Upper lobe of left lung (tissue), 6 donors: ENCODE data around the gene GPR137B. TPM values are rescaled to one million over a fixed set of nuclear protein-coding genes. Genes with fewer than 3 reads are reported as not detected.

Experiments
- ATAC-seq, 2 donors: fragments of 200-7000 bp; cut with Tn5 transposase; one replicate each; pipeline ENCODE4 v1.9.1; 2022; ENCODE audit warnings: mild to moderate bottlenecking in 2 of 2, moderate library complexity in 2 of 2; ENCODE audit not compliant: low FRiP score in 2 of 2
- DNase-seq, 2 donors: peaks; one replicate each; pipeline ENCODE4 v3.0.0-alpha.2; 2019 to 2020
- H3K27ac ChIP-seq, 4 donors: fragments of 200-600 bp; sonication (generic); one replicate each; pipeline ENCODE4 v1.5.1; 2016 to 2019
- H3K27me3 ChIP-seq, 4 donors: fragments of 200-600 bp; sonication (generic); one replicate each; pipeline ENCODE4 v1.5.1; 2017 to 2019
- H3K36me3 ChIP-seq, 4 donors: fragments of 200-600 bp; sonication (generic); one replicate each; pipeline ENCODE4 v1.5.1; 2016 to 2019
- H3K4me1 ChIP-seq, 4 donors: fragments of 200-600 bp; sonication (generic); one replicate each; pipeline ENCODE4 v1.5.1; 2018 to 2019
- H3K4me3 ChIP-seq, 4 donors: fragments of 200-600 bp; sonication (generic); one replicate each; pipeline ENCODE4 v1.5.1; 2017 to 2019; ENCODE audit warnings: mild to moderate bottlenecking in 2 of 4, moderate library complexity in 1 of 4
- H3K9me3 ChIP-seq, 4 donors: fragments of 200-600 bp; sonication (generic); one replicate each; pipeline ENCODE4 v1.5.1; 2018 to 2019
- CTCF ChIP-seq, 6 experiments: fragments of 450-650 bp in 4 of 6; fragments of 200-600 bp in 2 of 6; sonication (generic) in 2 of 6; IDR thresholded peaks; one replicate each; pipeline ENCODE4 v1.5.1; 2016 to 2019; ENCODE audit warnings: antibody characterized with exemption in 6 of 6
- EP300 ChIP-seq, 4 donors: sonication (generic); formaldehyde crosslinking; IDR thresholded peaks; one replicate each; pipeline ENCODE4 v1.5.1; 2017; ENCODE audit warnings: antibody characterized with exemption in 4 of 4, control low read depth in 2 of 4
- POLR2A ChIP-seq, 4 donors: fragments of 450-650 bp; IDR thresholded peaks; one replicate each; pipeline ENCODE4 v1.5.1; 2016 to 2017; ENCODE audit warnings: antibody characterized with exemption in 4 of 4, mild to moderate bottlenecking in 2 of 4
- POLR2AphosphoS5 ChIP-seq, 2 donors: sonication (generic); formaldehyde crosslinking; IDR thresholded peaks; one replicate each; pipeline ENCODE4 v1.5.1; 2017; ENCODE audit warnings: antibody characterized with exemption in 2 of 2
- WGBS, 2 donors: methylation state at CpG; one replicate each; pipeline ENCODE4 v1.1.5; 2017 to 2018; 5-methylcytosine and 5-hydroxymethylcytosine counted together
- total RNA-seq, 6 donors: library from RNA; depleted of rRNA in 4 of 6; stranded (reverse); fragments of >200 nt in 4 of 6; gene quantifications; one replicate each; pipeline versions ENCODE4 v1.1.0 to v1.2.1, GENCODE V29; 2016 to 2021
- donor health status: DM: no; HTN: no; CAD: no; lungs with moderate emphysema.
- donor health status: DM: no; HTN: yes; CAD: no; lungs with severe emphysema.

The GPR137B gene
- total RNA-seq, 6 donors from 2014 or later: 14.0 to 31.8 (median 26.9) TPM

GRCh38 chr1:236207569-236207968 is 65.2 kb downstream of the GPR137B start:
- 95 to 97% methylated on average over 4 of the region's 4 CpGs for WGBS, 2 donors
- no peak overlapping the region for H3K27ac ChIP-seq
- ATAC-seq: no peak
- no peak overlapping the region for H3K4me3 ChIP-seq
- DNase-seq: no peak
- TF ChIP-seq EP300 (IDR thresholded peaks at IDR 0.05) (no peak), POLR2A (IDR thresholded peaks at IDR 0.05) (no peak)
- peaks cover 0 to 7% (median 1%) of the 10 kb centered on the region in 4 donors for H3K36me3 ChIP-seq
- no peaks in the 10 kb centered on the region for H3K4me1 ChIP-seq
- H3K9me3 ChIP-seq: no peaks in the 10 kb centered on the region
- no peaks in the 10 kb centered on the region for H3K27me3 ChIP-seq

GRCh38 chr1:236209185-236209584 is 66.8 kb downstream of the GPR137B start:
- ATAC-seq (no peak), DNase-seq (no peak)
- Histone ChIP-seq H3K4me3 (no peak overlapping the region), H3K9me3 (no peaks in the 10 kb centered on the region), H3K27ac (no peak overlapping the region), H3K36me3 (peaks cover 0 to 7% (median 1%) of the 10 kb centered on the region in 4 donors), H3K4me1 (no peaks in the 10 kb centered on the region), H3K27me3 (no peaks in the 10 kb centered on the region)
- TF ChIP-seq POLR2AphosphoS5 (IDR thresholded peaks at IDR 0.05) (no peak), EP300 (IDR thresholded peaks at IDR 0.05) (no peak), CTCF (IDR thresholded peaks at IDR 0.05) (no peak), POLR2A (IDR thresholded peaks at IDR 0.05) (no peak)
- 60 to 65% methylated on average over 2 of the region's 2 CpGs for WGBS, 2 donors

GRCh38 chr1:236209713-236210112 is 67.4 kb downstream of the GPR137B start:
- no peak for TF ChIP-seq POLR2AphosphoS5 (IDR thresholded peaks at IDR 0.05)
- no peak for TF ChIP-seq POLR2A (IDR thresholded peaks at IDR 0.05)
- TF ChIP-seq CTCF (IDR thresholded peaks at IDR 0.05): no peak
- no peak for TF ChIP-seq EP300 (IDR thresholded peaks at IDR 0.05)
- no peak overlapping the region for H3K27ac ChIP-seq
- DNase-seq: no peak

GRCh38 chr1:236211815-236212214 is 69.5 kb downstream of the GPR137B start:
- DNase-seq: no peak
- Histone ChIP-seq H3K36me3 (peaks cover 0 to 12% (median 0%) of the 10 kb centered on the region in 4 donors), H3K27me3 (no peaks in the 10 kb centered on the region), H3K9me3 (no peaks in the 10 kb centered on the region), H3K27ac (no peak overlapping the region), H3K4me3 (no peak overlapping the region), H3K4me1 (no peaks in the 10 kb centered on the region)
- ATAC-seq: no peak
- TF ChIP-seq EP300 (IDR thresholded peaks at IDR 0.05): no peak
- TF ChIP-seq POLR2AphosphoS5 (IDR thresholded peaks at IDR 0.05): no peak
- WGBS, 2 donors: 96 to 97% methylated on average over 5 of the region's 5 CpGs

More at GRCh38 chr1:236209713-236210112, 67.4 kb downstream of the GPR137B start:
- ATAC-seq: no peak
- peaks cover 0 to 8% (median 1%) of the 10 kb centered on the region in 4 donors for H3K36me3 ChIP-seq
- H3K4me1 ChIP-seq: no peaks in the 10 kb centered on the region
- H3K27me3 ChIP-seq: no peaks in the 10 kb centered on the region
- no peak overlapping the region for H3K4me3 ChIP-seq
- H3K9me3 ChIP-seq: no peaks in the 10 kb centered on the region

- whole genome bisulfite sequencing, 2 donors: 90 to 91% methylated on average over 3 of the region's 3 CpGs
- H3K27ac ChIP-seq: no peak overlapping the region
- no peak overlapping the region for H3K4me3 ChIP-seq
- TF ChIP-seq EP300 (IDR thresholded peaks at IDR 0.05) (no peak), POLR2AphosphoS5 (IDR thresholded peaks at IDR 0.05) (no peak), CTCF (IDR thresholded peaks at IDR 0.05) (no peak), POLR2A (IDR thresholded peaks at IDR 0.05) (no peak)
- H3K36me3 ChIP-seq: peaks cover 0 to 5% (median 0%) of the 10 kb centered on the region in 4 donors
- ATAC-seq (no peak), DNase-seq (no peak)
- H3K27me3 ChIP-seq: no peaks in the 10 kb centered on the region
- H3K9me3 ChIP-seq: no peaks in the 10 kb centered on the region
- no peaks in the 10 kb centered on the region for H3K4me1 ChIP-seq
Observed at GRCh38 chr1:236213534-236213933, 71.2 kb downstream of the GPR137B start.

GRCh38 chr1:236214761-236215160 is 72.4 kb downstream of the GPR137B start:
- no peak overlapping the region for H3K27ac ChIP-seq
- DNase-seq (no peak), ATAC-seq (no peak)
- H3K36me3 ChIP-seq: peaks cover 0 to 5% (median 0%) of the 10 kb centered on the region in 4 donors
- H3K4me1 ChIP-seq: no peaks in the 10 kb centered on the region
- no peaks in the 10 kb centered on the region for H3K27me3 ChIP-seq
- H3K9me3 ChIP-seq: no peaks in the 10 kb centered on the region
- 82 to 88% methylated on average over 1 of the region's 1 CpG for WGBS, 2 donors
- TF ChIP-seq POLR2AphosphoS5 (IDR thresholded peaks at IDR 0.05): no peak
- no peak for TF ChIP-seq EP300 (IDR thresholded peaks at IDR 0.05)
- TF ChIP-seq CTCF (IDR thresholded peaks at IDR 0.05): no peak
- TF ChIP-seq POLR2A (IDR thresholded peaks at IDR 0.05): no peak
- H3K4me3 ChIP-seq: no peak overlapping the region
